SK-N-SH (cell line): ENCODE data around the gene PAPOLG. TPM values are rescaled to one million over a fixed set of nuclear protein-coding genes. Genes with fewer than 3 reads are reported as not detected.

Experiments used
- CTCF ChIA-PET: fragments of 300-600, 350-600 bp; formaldehyde crosslinking; extraction: SDS; loops from one replicate; lab custom pipeline; 2021; lab: Yijun Ruan, JAX
- POLR2A ChIA-PET: fragments of 350-600 bp; sonication (Branson Sonifier 250); formaldehyde crosslinking; extraction: SDS; loops from one replicate; lab custom pipeline; 2020; ENCODE audit warnings: antibody characterized with exemption, inconsistent platforms; lab: Yijun Ruan, JAX
- DNase-seq: peaks from one replicate; pipeline ENCODE4 v3.0.0; 2012
- H2AFZ ChIP-seq: fragments of 200-600 bp; sonication (generic); 2 replicates; pipeline ENCODE4 v1.8.1; 2016; ENCODE audit warnings: antibody characterized with exemption, mild to moderate bottlenecking, low read depth
- H3F3A ChIP-seq: fragments of 200-600 bp; sonication (generic); replicated peaks from 2 replicates; pipeline ENCODE3; 2016; ENCODE audit warnings: antibody characterized with exemption, mild to moderate bottlenecking; ENCODE audit not compliant: insufficient read depth
- H3K27ac ChIP-seq, 2 experiments: fragments of 200-500 bp in 1 of 2; fragments of 200-600 bp in 1 of 2; sonication (Bioruptor generic) in 1 of 2; sonication (generic), shearing (Covaris generic) in 1 of 2; 2 replicates each; pipeline versions ENCODE4 v1.5.1 to v1.6.1; 2014 to 2016; ENCODE audit warnings: low read depth in 2 of 2, inconsistent platforms in 1 of 2, low read length in 1 of 2, mild to moderate bottlenecking in 1 of 2, mixed read lengths in 1 of 2
- H3K27me3 ChIP-seq: fragments of 200-600 bp; sonication (generic), shearing (Covaris generic); 2 replicates; pipeline ENCODE4 v1.6.1; 2016; ENCODE audit warnings: mixed run types; ENCODE audit not compliant: insufficient read depth
- H3K36me3 ChIP-seq, 2 experiments: fragments of 200-500 bp in 1 of 2; fragments of 200-600 bp in 1 of 2; sonication (Bioruptor generic) in 1 of 2; sonication (generic) in 1 of 2; replicated peaks in 1 of 2; 2 replicates each; pipeline versions ENCODE3 to v1.5.1; 2014 to 2016; ENCODE audit warnings: low read length in 1 of 2, mild to moderate bottlenecking in 1 of 2; ENCODE audit not compliant: insufficient read depth in 2 of 2, control insufficient read depth in 1 of 2
- H3K4me1 ChIP-seq, 2 experiments: fragments of 200-500 bp in 1 of 2; fragments of 200-600 bp in 1 of 2; sonication (Bioruptor generic) in 1 of 2; sonication (generic), shearing (Covaris generic) in 1 of 2; 2 replicates each; pipeline versions ENCODE4 v1.5.1 to v1.6.1; 2014 to 2016; ENCODE audit warnings: low read depth in 1 of 2, low read length in 1 of 2, mixed run types in 1 of 2; ENCODE audit not compliant: insufficient read depth in 2 of 2, control insufficient read depth in 1 of 2
- H3K4me2 ChIP-seq: fragments of 200-600 bp; sonication (generic), shearing (Covaris generic); 2 replicates; pipeline ENCODE4 v1.6.1; 2017; ENCODE audit warnings: mixed run types
- H3K4me3 ChIP-seq, 2 experiments: fragments of 200-500 bp in 1 of 2; fragments of 200-600 bp in 1 of 2; sonication (Bioruptor generic) in 1 of 2; sonication (generic), shearing (Covaris generic) in 1 of 2; 2 replicates each; pipeline versions ENCODE4 v1.5.1 to v1.8.1; 2014 to 2016; ENCODE audit warnings: low read depth in 2 of 2, inconsistent platforms in 1 of 2, low read length in 1 of 2, mild to moderate bottlenecking in 1 of 2, mixed read lengths in 1 of 2, moderate library complexity in 1 of 2
- H3K79me2 ChIP-seq: fragments of 200-600 bp; sonication (generic); 2 replicates; pipeline ENCODE4 v1.8.1; 2017; ENCODE audit warnings: mild to moderate bottlenecking; ENCODE audit not compliant: insufficient read depth
- H3K9ac ChIP-seq: fragments of 200-600 bp; sonication (generic); 2 replicates; pipeline ENCODE4 v1.6.1; 2017; ENCODE audit warnings: mixed run types
- H3K9me2 ChIP-seq: fragments of 200-600 bp; sonication (generic); 2 replicates; pipeline ENCODE4 v1.6.1; 2017; ENCODE audit warnings: mixed run types
- H3K9me3 ChIP-seq: fragments of 200-600 bp; sonication (generic); 2 replicates; pipeline ENCODE4 v1.6.1; 2017; ENCODE audit warnings: mixed run types, mild to moderate bottlenecking, moderate library complexity
- H4K20me1 ChIP-seq: fragments of 200-600 bp; sonication (generic); 2 replicates; pipeline ENCODE4 v1.6.1; 2017; ENCODE audit warnings: mild to moderate bottlenecking, mixed run types; ENCODE audit not compliant: insufficient read depth
- ELF1 ChIP-seq: IDR thresholded peaks from 2 replicates; pipeline ENCODE4 v1.4.0; 2012
- EZH2phosphoT487 ChIP-seq: fragments of 200-600 bp; sonication (generic); IDR thresholded peaks from 2 replicates; pipeline ENCODE4 v1.6.1; 2017; ENCODE audit warnings: low read depth, mixed run types, mild to moderate bottlenecking, antibody characterized with exemption, moderate library complexity, borderline replicate concordance
- FOSL2 ChIP-seq: IDR thresholded peaks from 2 replicates; pipeline ENCODE4 v1.4.0; 2012; ENCODE audit warnings: low read depth, mild to moderate bottlenecking, moderate library complexity, borderline replicate concordance
- FOXJ3 ChIP-seq: sonication (generic); formaldehyde crosslinking; IDR thresholded peaks from 2 replicates; pipeline ENCODE4 v1.5.1; 2020; ENCODE audit warnings: mild to moderate bottlenecking, missing genetic modification reagents
- GATA2 ChIP-seq: sonication (generic); formaldehyde crosslinking; IDR thresholded peaks from 2 replicates; pipeline ENCODE4 v1.5.0; 2020; ENCODE audit warnings: mild to moderate bottlenecking, missing genetic modification reagents
- IRF3 ChIP-seq: fragments of 150-350 bp; IDR thresholded peaks from 2 replicates; pipeline ENCODE4 v1.6.1; 2016; ENCODE audit warnings: mild to moderate bottlenecking, low read depth, low read length
- JUND ChIP-seq: IDR thresholded peaks from 2 replicates; pipeline ENCODE4 v1.4.0; 2012
- NRF1 ChIP-seq: IDR thresholded peaks from 2 replicates; pipeline ENCODE4 v1.6.1; 2012; ENCODE audit warnings: low read depth, mild to moderate bottlenecking, low read length
- POLR2AphosphoS5 ChIP-seq: IDR thresholded peaks from 2 replicates; pipeline ENCODE4 v1.6.1; 2012; ENCODE audit warnings: low read depth, low read length
- RFX5 ChIP-seq: IDR thresholded peaks from 2 replicates; pipeline ENCODE4 v1.6.1; 2012; ENCODE audit warnings: mild to moderate bottlenecking, improper control_type of control experiment, low read length
- SMC3 ChIP-seq: IDR thresholded peaks from 2 replicates; pipeline ENCODE4 v1.6.1; 2012; ENCODE audit warnings: low read depth, low read length, improper control_type of control experiment
- TEAD4 ChIP-seq: IDR thresholded peaks from 2 replicates; pipeline ENCODE4 v1.4.0; 2012; ENCODE audit warnings: mild to moderate bottlenecking, borderline replicate concordance; ENCODE audit not compliant: insufficient read depth
- USF2 ChIP-seq: fragments of 150-350 bp; IDR thresholded peaks from 2 replicates; pipeline ENCODE4 v1.6.1; 2017; ENCODE audit warnings: antibody characterized with exemption, low read length, low read depth, borderline replicate concordance
- YY1 ChIP-seq: IDR thresholded peaks from 2 replicates; pipeline ENCODE4 v1.4.0; 2012; ENCODE audit warnings: low read depth, mild to moderate bottlenecking
- WGBS: methylation state at CpG from one replicate; pipeline ENCODE4 v1.1.6; 2017; ENCODE audit warnings: low lambda C conversion rate; 5-methylcytosine and 5-hydroxymethylcytosine counted together
- polyA plus RNA-seq, 3 experiments: library from polyadenylated mRNA; depleted of rRNA; stranded (reverse); fragments of >200 nt; gene quantifications; 2 replicates each; pipeline ENCODE4 v1.2.3, GENCODE V29; 2012
- TF ChIP-seq, protein P1 (sequence below): IDR thresholded peaks from 2 replicates; pipeline ENCODE4 v1.4.0; 2012; ENCODE audit warnings: low read depth, borderline replicate concordance
- TF ChIP-seq, protein P2 (sequence below): fragments of 200-600 bp; sonication (generic); IDR thresholded peaks from 2 replicates; pipeline ENCODE4 v1.6.1; 2017; ENCODE audit warnings: antibody characterized with exemption, mild to moderate bottlenecking, moderate library complexity

The PAPOLG gene
- polyA plus RNA-seq, 1 of the 3 experiments (the other 2 are of a cell fraction): 2.1 TPM

- TF ChIP-seq FOXJ3 (CRISPR knock-in tag): no peak
Measured at GRCh38 chr2:60822987-60823386, 66.9 kb downstream of the PAPOLG start (continued).

DNA sequence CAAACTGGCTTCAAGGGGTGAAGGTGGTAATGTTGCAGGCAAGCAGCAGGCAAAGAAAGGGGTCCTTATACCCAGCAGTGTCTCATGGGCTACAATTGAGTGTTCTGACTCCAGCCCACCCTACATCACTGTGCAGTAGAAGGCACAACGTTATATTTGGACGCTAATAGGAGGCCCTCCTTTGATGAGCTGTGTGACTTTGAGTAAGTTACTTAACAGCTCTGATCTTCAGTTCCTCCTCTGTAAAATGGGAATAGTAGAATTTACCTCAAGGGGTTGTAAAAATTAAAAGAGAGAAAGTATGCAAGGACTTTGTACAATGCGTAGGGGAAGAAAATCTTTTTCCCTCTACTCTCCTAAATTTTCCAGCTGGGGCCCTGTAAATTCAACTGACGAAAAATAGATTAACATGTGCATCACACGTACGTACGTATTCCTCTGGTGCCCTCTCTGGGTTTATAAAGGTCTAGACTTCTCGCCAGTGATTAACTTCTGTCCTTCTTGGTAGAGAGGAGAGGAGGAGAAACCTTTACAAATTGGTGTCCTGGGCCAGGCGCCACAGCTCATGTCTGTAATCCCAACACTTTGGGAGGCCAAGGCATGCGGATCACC is 67.7 kb downstream of the PAPOLG start:
- H3K4me2 ChIP-seq: no peak overlapping the region
- H4K20me1 ChIP-seq: no peaks in the 10 kb centered on the region
- no peak for TF ChIP-seq IRF3
- TF ChIP-seq NRF1: no peak
- TF ChIP-seq RFX5: no peak
- no peak for TF ChIP-seq TEAD4
- H2AFZ ChIP-seq: no peak overlapping the region
- no peak for DNase-seq
- no peak overlapping the region for H3K9ac ChIP-seq
- no peak overlapping the region for H3K27ac ChIP-seq
- H3K4me1 ChIP-seq: peaks cover 0 to 2% of the 10 kb centered on the region in 2 experiments; a peak in 1 of 4 replicates
- CTCF ChIA-PET: interaction anchor here (0.9 kb wide), 1 partner anchor 33 kb away, joined by 3 read pairs; no protein-coding TSS in a partner anchor
- WGBS: 71% methylated on average over 10 of the region's 10 CpGs
- no peaks in the 10 kb centered on the region for H3K79me2 ChIP-seq
- no peaks in the 10 kb centered on the region for H3K9me3 ChIP-seq
- POLR2A ChIA-PET: no interaction called here
- no peaks in the 10 kb centered on the region for H3K36me3 ChIP-seq
- H3K9me2 ChIP-seq: no peaks in the 10 kb centered on the region
- no peak overlapping the region for H3K4me3 ChIP-seq
- no peaks in the 10 kb centered on the region; the same call in 1 of the 2 replicates for H3K27me3 ChIP-seq
- no peaks in the 10 kb centered on the region for H3F3A ChIP-seq

- no peaks in the 10 kb centered on the region for H3K36me3 ChIP-seq
- no peaks in the 10 kb centered on the region for H3K9me2 ChIP-seq
- H3K27me3 ChIP-seq: peaks cover 4% of the 10 kb centered on the region
- WGBS: 57% methylated on average over 2 of the region's 2 CpGs
- no peaks in the 10 kb centered on the region for H3F3A ChIP-seq
- no peak overlapping the region for H3K4me2 ChIP-seq
- no peaks in the 10 kb centered on the region for H3K9me3 ChIP-seq
- no peak overlapping the region for H2AFZ ChIP-seq
- POLR2A ChIA-PET: no interaction called here
- no peak overlapping the region for H3K9ac ChIP-seq
- CTCF ChIA-PET: interaction anchor here (1.0 kb wide), 1 partner anchor 11 kb away, joined by 3 read pairs; no protein-coding TSS in a partner anchor
- peaks cover 0 to 2% of the 10 kb centered on the region in 2 experiments; a peak in 1 of 4 replicates for H3K4me1 ChIP-seq
- DNase-seq: no peak
- no peaks in the 10 kb centered on the region for H4K20me1 ChIP-seq
- TF ChIP-seq FOXJ3 (CRISPR knock-in tag) (no peak), FOSL2 (no peak), ELF1 (no peak), TEAD4 (no peak), JUND (no peak), SMC3 (no peak), USF2 (no peak), POLR2AphosphoS5 (no peak), NRF1 (no peak), YY1 (no peak), EZH2phosphoT487 (no peak), GATA2 (CRISPR knock-in tag) (no peak)
- TF ChIP-seq, protein P1, sequence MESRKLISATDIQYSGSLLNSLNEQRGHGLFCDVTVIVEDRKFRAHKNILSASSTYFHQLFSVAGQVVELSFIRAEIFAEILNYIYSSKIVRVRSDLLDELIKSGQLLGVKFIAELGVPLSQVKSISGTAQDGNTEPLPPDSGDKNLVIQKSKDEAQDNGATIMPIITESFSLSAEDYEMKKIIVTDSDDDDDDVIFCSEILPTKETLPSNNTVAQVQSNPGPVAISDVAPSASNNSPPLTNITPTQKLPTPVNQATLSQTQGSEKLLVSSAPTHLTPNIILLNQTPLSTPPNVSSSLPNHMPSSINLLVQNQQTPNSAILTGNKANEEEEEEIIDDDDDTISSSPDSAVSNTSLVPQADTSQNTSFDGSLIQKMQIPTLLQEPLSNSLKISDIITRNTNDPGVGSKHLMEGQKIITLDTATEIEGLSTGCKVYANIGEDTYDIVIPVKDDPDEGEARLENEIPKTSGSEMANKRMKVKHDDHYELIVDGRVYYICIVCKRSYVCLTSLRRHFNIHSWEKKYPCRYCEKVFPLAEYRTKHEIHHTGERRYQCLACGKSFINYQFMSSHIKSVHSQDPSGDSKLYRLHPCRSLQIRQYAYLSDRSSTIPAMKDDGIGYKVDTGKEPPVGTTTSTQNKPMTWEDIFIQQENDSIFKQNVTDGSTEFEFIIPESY: no peak
- TF ChIP-seq, protein P2, sequence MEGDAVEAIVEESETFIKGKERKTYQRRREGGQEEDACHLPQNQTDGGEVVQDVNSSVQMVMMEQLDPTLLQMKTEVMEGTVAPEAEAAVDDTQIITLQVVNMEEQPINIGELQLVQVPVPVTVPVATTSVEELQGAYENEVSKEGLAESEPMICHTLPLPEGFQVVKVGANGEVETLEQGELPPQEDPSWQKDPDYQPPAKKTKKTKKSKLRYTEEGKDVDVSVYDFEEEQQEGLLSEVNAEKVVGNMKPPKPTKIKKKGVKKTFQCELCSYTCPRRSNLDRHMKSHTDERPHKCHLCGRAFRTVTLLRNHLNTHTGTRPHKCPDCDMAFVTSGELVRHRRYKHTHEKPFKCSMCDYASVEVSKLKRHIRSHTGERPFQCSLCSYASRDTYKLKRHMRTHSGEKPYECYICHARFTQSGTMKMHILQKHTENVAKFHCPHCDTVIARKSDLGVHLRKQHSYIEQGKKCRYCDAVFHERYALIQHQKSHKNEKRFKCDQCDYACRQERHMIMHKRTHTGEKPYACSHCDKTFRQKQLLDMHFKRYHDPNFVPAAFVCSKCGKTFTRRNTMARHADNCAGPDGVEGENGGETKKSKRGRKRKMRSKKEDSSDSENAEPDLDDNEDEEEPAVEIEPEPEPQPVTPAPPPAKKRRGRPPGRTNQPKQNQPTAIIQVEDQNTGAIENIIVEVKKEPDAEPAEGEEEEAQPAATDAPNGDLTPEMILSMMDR: no peak
- H3K4me3 ChIP-seq: no peak overlapping the region
- no peaks in the 10 kb centered on the region for H3K79me2 ChIP-seq
- no peak overlapping the region for H3K27ac ChIP-seq
Measured at GRCh38 chr2:60825666-60826065, 69.6 kb downstream of the PAPOLG start.
